Testis (tissue), 3 donors: ENCODE data around the gene AMN. TPM values are rescaled to one million over a fixed set of nuclear protein-coding genes. Genes with fewer than 3 reads are reported as not detected.

ENCODE experiments used
- DNase-seq: peaks from one replicate; pipeline ENCODE4 v3.0.0-alpha.2; 2019
- H3K27ac ChIP-seq, 2 donors: fragments of 200-600 bp; sonication (generic); one replicate each; pipeline ENCODE4 v1.5.1; 2019
- H3K27me3 ChIP-seq: fragments of 200-600 bp; sonication (generic); one replicate; pipeline ENCODE4 v1.5.1; 2019
- H3K36me3 ChIP-seq: fragments of 200-600 bp; sonication (generic); one replicate; pipeline ENCODE4 v1.5.1; 2017; ENCODE audit warnings: low read depth; ENCODE audit errors: missing control alignments
- H3K4me1 ChIP-seq: fragments of 200-600 bp; sonication (generic); one replicate; pipeline ENCODE4 v1.5.1; 2019
- H3K4me3 ChIP-seq, 2 donors: fragments of 200-600 bp; sonication (generic); one replicate each; pipeline ENCODE4 v1.5.1; 2017 to 2019
- H3K9me3 ChIP-seq: fragments of 200-600 bp; sonication (generic); one replicate; pipeline ENCODE4 v1.5.1; 2017
- POLR2A ChIP-seq: fragments of 450-650 bp; IDR thresholded peaks from one replicate; pipeline ENCODE4 v1.6.1; 2017; ENCODE audit warnings: antibody characterized with exemption, mild to moderate bottlenecking, moderate library complexity
- WGBS, 2 donors: methylation state at CpG; one replicate each; pipeline ENCODE4 v1.1.5; 2018; 5-methylcytosine and 5-hydroxymethylcytosine counted together
- intact Hi-C: fragments of 100-400 bp; cut with DNase I; formaldehyde crosslinking; loops from one replicate; pipeline ENCODE4 v1.15.1; 2023; ENCODE audit warnings: low total_unique reads
- polyA plus RNA-seq: library from polyadenylated mRNA; stranded (reverse); fragments of 350-450 nt; fragmentation: Illumina TruSeq; extraction: RNeasy Lipid Tissue Mini Kit (QIAGEN cat#74804); gene quantifications from one replicate; pipeline ENCODE4 v1.2.3, GENCODE V29; 2014; ENCODE audit warnings: low read depth, low replicate concordance; ENCODE audit not compliant: insufficient read depth
- total RNA-seq, 2 donors: library from RNA; depleted of rRNA; stranded (reverse); fragments of >200 nt; gene quantifications; one replicate each; pipeline ENCODE4 v1.2.3, GENCODE V29; 2016
- TF ChIP-seq, protein P1 (sequence below), 3 experiments: fragments of 450-650 bp in 2 of 3; fragments of 200-600 bp in 1 of 3; sonication (generic) in 1 of 3; IDR thresholded peaks; one replicate each; pipeline ENCODE4 v1.5.1; 2016 to 2019; ENCODE audit warnings: antibody characterized with exemption in 3 of 3, mild to moderate bottlenecking in 2 of 3, moderate library complexity in 1 of 3

AMN gene
- total and polyA plus RNA-seq, 3 donors from 2014 or later: 3.0 to 4.6 (median 3.0) TPM

DNA sequence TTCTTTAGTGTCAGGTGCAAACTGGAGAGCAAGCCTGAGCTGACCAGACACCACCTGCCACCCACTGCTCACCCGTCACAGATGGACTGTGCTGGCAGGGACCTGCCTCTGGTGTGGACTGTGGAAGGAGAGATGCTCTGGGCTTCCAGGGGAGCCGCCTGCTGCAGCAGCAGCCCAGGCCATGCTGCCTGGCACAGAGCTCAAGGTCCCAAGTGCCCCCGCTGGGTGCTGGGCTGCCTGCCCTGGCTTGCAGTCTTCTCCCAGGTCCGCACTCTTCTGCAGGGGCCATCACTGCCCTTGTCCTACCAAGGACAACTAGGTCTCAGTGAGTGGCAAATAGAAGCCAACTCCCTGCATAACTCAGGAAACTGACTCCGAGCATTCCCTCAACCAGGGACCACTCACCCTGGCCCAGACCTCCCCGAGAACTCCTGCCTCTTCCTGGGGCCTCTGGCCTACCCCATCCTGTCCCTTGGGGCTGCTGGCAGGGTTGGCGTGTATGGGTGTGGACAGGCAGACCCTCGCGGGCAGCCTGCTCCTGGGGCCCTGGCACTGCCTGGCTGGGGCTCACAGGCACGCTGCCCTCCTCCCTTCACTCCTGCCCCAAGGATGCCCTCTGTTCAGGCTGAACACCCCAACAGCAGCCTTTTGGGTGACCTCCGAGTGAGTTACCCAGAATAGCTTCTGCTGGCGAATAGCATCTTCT is 9.3 kb downstream of the AMN start:
- no peak overlapping the region for H3K4me3 ChIP-seq
- no peak overlapping the region for H3K27ac ChIP-seq
- TF ChIP-seq, protein P1, sequence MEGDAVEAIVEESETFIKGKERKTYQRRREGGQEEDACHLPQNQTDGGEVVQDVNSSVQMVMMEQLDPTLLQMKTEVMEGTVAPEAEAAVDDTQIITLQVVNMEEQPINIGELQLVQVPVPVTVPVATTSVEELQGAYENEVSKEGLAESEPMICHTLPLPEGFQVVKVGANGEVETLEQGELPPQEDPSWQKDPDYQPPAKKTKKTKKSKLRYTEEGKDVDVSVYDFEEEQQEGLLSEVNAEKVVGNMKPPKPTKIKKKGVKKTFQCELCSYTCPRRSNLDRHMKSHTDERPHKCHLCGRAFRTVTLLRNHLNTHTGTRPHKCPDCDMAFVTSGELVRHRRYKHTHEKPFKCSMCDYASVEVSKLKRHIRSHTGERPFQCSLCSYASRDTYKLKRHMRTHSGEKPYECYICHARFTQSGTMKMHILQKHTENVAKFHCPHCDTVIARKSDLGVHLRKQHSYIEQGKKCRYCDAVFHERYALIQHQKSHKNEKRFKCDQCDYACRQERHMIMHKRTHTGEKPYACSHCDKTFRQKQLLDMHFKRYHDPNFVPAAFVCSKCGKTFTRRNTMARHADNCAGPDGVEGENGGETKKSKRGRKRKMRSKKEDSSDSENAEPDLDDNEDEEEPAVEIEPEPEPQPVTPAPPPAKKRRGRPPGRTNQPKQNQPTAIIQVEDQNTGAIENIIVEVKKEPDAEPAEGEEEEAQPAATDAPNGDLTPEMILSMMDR (IDR thresholded peaks at IDR 0.05): no peak
- no peak for TF ChIP-seq POLR2A
- WGBS, 2 donors: 92 to 93% methylated on average over 7 to 12 of the region's 12 CpGs
- H3K27me3 ChIP-seq: no peaks in the 10 kb centered on the region
- peaks cover 16% of the 10 kb centered on the region for H3K4me1 ChIP-seq
- H3K9me3 ChIP-seq: no peaks in the 10 kb centered on the region
- intact Hi-C loops: no loop called here
- DNase-seq: no peak
- H3K36me3 ChIP-seq: no peaks in the 10 kb centered on the region

DNA sequence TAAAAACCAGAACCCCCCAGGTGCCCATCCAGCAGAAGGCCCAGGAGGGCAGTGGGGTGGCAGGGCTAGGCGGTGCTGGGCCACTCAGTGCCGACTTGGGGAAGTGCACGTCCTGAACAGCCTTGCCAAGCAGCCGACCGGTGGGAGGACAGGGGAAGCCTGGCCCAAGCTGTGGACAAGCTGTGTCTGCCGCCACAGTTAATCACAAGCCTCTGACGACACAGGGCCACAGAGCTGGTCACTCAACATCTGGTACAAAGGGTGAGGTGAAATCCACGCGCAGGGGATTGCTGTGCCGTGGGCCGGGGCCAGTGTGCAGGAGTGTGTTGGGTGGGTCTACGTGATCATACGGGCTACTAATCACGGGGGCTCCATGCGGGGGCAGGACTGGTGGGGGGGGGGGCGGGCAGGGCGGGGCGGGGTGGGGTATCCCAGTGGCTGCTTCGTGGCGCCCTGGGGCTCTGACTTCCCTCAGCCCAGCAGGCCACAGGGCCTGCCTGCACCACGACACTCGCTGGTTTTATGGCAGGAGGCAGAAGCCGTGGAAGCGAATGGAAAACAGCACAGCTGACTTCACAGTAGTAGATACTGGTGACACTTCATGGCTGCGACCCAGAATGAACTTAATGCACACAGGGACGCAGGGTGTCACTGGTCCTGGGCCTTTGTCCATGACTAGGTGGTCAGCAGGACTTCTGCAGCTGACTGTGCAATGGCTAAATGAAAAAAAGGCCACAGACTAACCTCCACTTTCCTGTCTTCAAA is 10.2 kb downstream of the AMN start:
- intact Hi-C loops: no loop called here
- Histone ChIP-seq H3K9me3 (no peaks in the 10 kb centered on the region), H3K4me3 (no peak overlapping the region), H3K4me1 (peaks cover 16% of the 10 kb centered on the region), H3K27ac (no peak overlapping the region), H3K36me3 (no peaks in the 10 kb centered on the region), H3K27me3 (no peaks in the 10 kb centered on the region)
- no peak for DNase-seq
- TF ChIP-seq, protein P1 (IDR thresholded peaks at IDR 0.05): no peak
- TF ChIP-seq POLR2A: no peak
- 88 to 92% methylated on average over 9 to 25 of the region's 26 CpGs for WGBS, 2 donors

DNA sequence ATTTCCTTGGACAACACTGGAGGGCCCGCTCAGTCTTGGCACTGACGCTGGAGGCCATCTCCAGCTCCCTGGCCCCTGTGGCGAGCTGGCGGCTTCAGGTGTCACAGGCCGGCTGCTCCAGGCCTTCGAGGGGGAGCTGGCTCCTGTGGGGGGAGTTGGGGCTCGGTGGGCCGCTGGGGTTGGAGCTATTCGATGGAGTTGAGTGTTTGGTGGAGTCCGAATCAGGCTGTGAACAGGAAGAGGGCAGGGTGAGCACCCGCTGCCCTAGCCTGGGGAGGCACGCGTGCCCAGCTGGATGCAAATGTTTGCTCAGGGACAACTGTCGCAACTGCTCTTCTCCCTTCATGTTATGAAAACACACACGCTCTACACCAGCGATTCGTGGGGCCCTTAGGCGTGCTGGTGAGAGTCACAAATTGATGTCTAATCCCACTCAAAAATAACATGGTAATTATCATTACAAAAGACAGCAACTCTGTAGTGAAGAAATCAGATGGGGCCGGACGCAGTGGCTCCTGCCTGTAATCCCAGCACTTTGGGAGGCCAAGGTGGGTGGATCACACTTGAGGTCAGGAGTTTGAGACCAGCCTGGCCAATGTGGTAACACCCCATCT is 11.3 kb downstream of the AMN start:
- H3K4me1 ChIP-seq: peaks cover 11% of the 10 kb centered on the region
- no peaks in the 10 kb centered on the region for H3K36me3 ChIP-seq
- no peaks in the 10 kb centered on the region for H3K9me3 ChIP-seq
- H3K27ac ChIP-seq: no peak overlapping the region
- 91 to 92% methylated on average over 20 of the region's 20 CpGs for WGBS, 2 donors
- no peak for DNase-seq
- no peak for TF ChIP-seq POLR2A
- TF ChIP-seq, protein P1 (IDR thresholded peaks at IDR 0.05): no peak
- no peaks in the 10 kb centered on the region for H3K27me3 ChIP-seq
- intact Hi-C loops: no loop called here
- no peak overlapping the region for H3K4me3 ChIP-seq

DNA sequence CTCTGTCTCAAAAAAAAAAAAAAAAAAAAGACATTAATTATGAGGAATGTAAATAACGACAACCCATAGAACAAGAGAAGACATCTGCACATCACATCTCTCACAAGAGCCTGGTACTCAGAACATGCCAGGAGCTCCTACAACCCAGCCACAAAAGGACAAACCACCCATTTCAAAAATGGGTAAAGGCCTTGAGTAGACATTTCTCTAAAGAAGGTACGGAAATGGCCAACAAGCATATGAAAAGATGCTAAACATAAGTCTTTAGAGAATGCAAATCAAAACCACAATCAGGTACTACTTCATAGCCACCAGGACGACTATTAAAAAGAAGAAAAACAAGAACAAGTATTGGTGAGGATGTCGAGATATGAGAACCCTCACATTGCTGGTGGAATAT is 13.3 kb downstream of the AMN start:
- TF ChIP-seq, protein P1 (IDR thresholded peaks at IDR 0.05): no peak
- TF ChIP-seq POLR2A: no peak
- Histone ChIP-seq H3K27me3 (no peaks in the 10 kb centered on the region), H3K4me3 (no peak overlapping the region), H3K4me1 (peaks cover 3% of the 10 kb centered on the region), H3K27ac (no peak overlapping the region), H3K36me3 (no peaks in the 10 kb centered on the region), H3K9me3 (no peaks in the 10 kb centered on the region)
- intact Hi-C loops: no loop called here
- 88 to 89% methylated on average over 4 of the region's 4 CpGs for WGBS, 2 donors
- DNase-seq: no peak
